ENCODE data around the gene NELFCD. TPM values are rescaled to one million over a fixed set of nuclear protein-coding genes. Genes with fewer than 3 reads are reported as not detected.

Gene NELFCD
- total RNA-seq, 1 donor from 2014 or later, result 27.4 TPM

DNA sequence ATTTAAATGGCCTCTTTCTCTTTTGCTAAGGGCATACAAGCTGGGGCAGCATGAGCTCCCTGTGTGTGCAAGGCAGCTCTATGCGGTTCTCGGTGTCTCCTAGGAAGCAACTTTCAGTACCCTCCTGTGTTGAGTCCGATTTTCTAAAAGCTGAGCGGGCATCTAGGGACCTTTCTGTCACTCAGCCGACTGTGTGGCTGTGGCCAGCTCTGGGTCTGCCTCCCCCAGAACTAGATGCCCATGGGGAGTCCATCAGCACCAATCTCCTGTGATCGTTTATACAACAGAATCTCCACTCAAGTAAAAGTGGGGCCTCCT is 7.5 kb downstream of the NELFCD start:
- no peak for DNase-seq (ENCODE audit: low read depth)
- no peak overlapping the region for H3K4me3 ChIP-seq (ENCODE audit: low read depth, low read length)
- TF ChIP-seq, protein P1, sequence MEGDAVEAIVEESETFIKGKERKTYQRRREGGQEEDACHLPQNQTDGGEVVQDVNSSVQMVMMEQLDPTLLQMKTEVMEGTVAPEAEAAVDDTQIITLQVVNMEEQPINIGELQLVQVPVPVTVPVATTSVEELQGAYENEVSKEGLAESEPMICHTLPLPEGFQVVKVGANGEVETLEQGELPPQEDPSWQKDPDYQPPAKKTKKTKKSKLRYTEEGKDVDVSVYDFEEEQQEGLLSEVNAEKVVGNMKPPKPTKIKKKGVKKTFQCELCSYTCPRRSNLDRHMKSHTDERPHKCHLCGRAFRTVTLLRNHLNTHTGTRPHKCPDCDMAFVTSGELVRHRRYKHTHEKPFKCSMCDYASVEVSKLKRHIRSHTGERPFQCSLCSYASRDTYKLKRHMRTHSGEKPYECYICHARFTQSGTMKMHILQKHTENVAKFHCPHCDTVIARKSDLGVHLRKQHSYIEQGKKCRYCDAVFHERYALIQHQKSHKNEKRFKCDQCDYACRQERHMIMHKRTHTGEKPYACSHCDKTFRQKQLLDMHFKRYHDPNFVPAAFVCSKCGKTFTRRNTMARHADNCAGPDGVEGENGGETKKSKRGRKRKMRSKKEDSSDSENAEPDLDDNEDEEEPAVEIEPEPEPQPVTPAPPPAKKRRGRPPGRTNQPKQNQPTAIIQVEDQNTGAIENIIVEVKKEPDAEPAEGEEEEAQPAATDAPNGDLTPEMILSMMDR (IDR thresholded peaks at IDR 0.05; ENCODE audit: insufficient read depth, low read length, severe bottlenecking), result no peak
- no peak for FAIRE-seq
- H3K27me3 ChIP-seq (ENCODE audit: control insufficient read depth, insufficient read depth, low read length), result no peaks in the 10 kb centered on the region
- peaks cover 29% of the 10 kb centered on the region for H3K36me3 ChIP-seq (ENCODE audit: control insufficient read depth, insufficient read depth, low read length)

DNA sequence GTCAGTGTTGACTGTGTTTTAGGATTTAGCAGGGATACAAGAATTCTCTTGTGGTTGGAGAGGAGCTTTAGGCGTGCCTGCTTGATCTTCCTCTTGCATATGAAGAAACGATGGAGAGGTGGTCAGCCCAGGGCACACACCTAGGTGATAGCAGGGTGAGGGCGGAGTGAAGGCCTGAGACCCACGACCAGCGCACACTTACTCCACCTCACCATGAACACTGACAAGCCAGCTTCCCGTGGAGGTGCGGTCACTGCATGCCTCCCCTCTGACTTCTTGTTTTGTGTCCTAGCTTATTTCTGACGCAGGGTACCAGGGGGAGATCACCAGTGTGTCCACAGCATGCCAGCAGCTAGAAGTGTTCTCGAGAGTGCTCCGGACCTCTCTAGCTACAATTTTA is 8.1 kb downstream of the NELFCD start:
- TF ChIP-seq, protein P1 (IDR thresholded peaks at IDR 0.05; ENCODE audit: insufficient read depth, low read length, severe bottlenecking), result no peak
- FAIRE-seq (no peak), DNase-seq (ENCODE audit: low read depth) (no peak)
- H3K4me3 ChIP-seq (ENCODE audit: low read depth, low read length), result no peak overlapping the region
- H3K36me3 ChIP-seq (ENCODE audit: control insufficient read depth, insufficient read depth, low read length), result peaks cover 33% of the 10 kb centered on the region
- H3K27me3 ChIP-seq (ENCODE audit: control insufficient read depth, insufficient read depth, low read length), result no peaks in the 10 kb centered on the region

DNA sequence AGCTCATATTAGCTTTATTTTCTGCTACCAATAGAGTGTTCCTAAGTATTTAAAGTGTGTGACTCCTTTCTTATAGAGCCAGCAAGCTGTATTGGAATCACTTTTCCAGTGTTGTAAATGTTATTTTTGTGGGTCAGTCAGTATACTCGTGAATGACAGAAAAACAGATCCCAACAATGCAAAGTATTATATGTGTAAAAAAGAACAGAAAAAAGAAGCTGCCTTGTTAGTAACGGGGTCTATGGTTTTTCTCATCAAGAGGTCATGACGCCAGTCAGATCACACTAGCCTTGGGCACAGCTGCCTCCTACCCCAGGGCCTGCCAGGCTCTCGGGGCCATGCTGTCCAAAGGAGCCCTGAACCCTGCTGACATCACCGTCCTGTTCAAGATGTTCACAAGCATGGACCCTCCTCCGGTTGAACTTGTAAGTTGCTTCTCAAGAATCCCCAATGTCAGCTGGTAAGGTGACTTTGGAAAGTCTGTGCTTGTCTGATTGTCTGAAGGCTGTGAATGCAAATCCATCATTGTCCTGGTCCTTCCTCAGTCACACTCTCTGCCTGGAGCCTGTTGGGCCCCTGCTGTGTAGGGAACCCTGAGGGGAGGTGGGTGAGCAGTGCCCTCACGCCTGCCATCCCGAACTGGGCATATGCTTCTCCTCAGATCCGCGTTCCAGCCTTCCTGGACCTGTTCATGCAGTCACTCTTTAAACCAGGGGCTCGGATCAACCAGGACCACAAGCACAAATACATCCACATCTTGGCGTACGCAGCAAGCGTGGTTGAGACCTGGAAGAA is 9.8 kb downstream of the NELFCD start:
- TF ChIP-seq, protein P1 (IDR thresholded peaks at IDR 0.05; ENCODE audit: insufficient read depth, low read length, severe bottlenecking), result no peak
- FAIRE-seq (no peak), DNase-seq (ENCODE audit: low read depth) (no peak)
- Histone ChIP-seq H3K4me3 (ENCODE audit: low read depth, low read length) (no peak overlapping the region), H3K36me3 (ENCODE audit: control insufficient read depth, insufficient read depth, low read length) (peaks cover 39% of the 10 kb centered on the region), H3K27me3 (ENCODE audit: control insufficient read depth, insufficient read depth, low read length) (no peaks in the 10 kb centered on the region)

DNA sequence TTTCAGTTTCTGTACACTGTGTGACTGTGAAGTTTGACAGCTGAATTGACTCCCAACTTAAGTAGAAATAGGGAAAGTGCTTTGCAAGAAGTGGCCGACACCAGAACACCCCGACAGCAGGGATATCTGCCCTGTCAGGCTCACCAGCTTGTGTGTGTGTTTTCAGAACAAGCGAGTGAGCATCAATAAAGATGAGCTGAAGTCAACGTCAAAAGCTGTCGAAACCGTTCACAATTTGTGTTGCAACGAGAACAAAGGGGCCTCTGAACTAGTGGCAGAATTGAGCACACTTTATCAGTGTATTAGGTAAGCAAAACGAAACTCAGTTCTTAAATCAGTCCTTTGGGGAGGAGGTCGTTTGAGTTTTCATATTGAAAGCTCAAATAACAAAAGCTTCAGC is 10.7 kb downstream of the NELFCD start:
- Histone ChIP-seq H3K27me3 (ENCODE audit: control insufficient read depth, insufficient read depth, low read length) (no peaks in the 10 kb centered on the region), H3K36me3 (ENCODE audit: control insufficient read depth, insufficient read depth, low read length) (peaks cover 41% of the 10 kb centered on the region), H3K4me3 (ENCODE audit: low read depth, low read length) (no peak overlapping the region)
- TF ChIP-seq, protein P1 (IDR thresholded peaks at IDR 0.05; ENCODE audit: insufficient read depth, low read length, severe bottlenecking), result no peak
- DNase-seq (ENCODE audit: low read depth) (no peak), FAIRE-seq (no peak)

DNA sequence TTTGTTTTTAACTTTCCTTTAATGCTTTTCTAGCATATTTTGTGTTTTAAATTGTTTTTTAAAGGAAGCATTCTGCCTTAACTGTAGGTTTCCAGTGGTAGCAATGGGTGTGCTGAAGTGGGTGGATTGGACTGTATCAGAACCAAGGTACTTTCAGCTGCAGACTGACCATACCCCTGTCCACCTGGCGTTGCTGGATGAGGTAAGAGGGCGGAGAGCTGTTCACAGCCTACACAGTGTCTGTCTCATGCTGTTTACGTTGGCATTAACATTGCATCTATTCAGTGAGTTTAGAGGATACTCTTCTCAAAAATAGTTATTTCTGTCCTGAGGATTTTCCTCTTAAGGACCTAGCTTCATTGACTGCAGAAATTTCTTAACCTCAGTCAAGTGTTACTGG is 11.9 kb downstream of the NELFCD start:
- no peak overlapping the region for H3K4me3 ChIP-seq (ENCODE audit: low read depth, low read length)
- peaks cover 42% of the 10 kb centered on the region for H3K36me3 ChIP-seq (ENCODE audit: control insufficient read depth, insufficient read depth, low read length)
- TF ChIP-seq, protein P1 (IDR thresholded peaks at IDR 0.05; ENCODE audit: insufficient read depth, low read length, severe bottlenecking), result no peak
- FAIRE-seq, result no peak
- H3K27me3 ChIP-seq (ENCODE audit: control insufficient read depth, insufficient read depth, low read length), result no peaks in the 10 kb centered on the region
- DNase-seq (ENCODE audit: low read depth), result no peak
